Measurements from ENCODE around the gene PEX12.
"Not testable (repeated sequence)": the region's sequence is repeated elsewhere in the genome, so short reads cannot be mapped to it uniquely, and the experiment has no call there.

The PEX12 gene

DNA sequence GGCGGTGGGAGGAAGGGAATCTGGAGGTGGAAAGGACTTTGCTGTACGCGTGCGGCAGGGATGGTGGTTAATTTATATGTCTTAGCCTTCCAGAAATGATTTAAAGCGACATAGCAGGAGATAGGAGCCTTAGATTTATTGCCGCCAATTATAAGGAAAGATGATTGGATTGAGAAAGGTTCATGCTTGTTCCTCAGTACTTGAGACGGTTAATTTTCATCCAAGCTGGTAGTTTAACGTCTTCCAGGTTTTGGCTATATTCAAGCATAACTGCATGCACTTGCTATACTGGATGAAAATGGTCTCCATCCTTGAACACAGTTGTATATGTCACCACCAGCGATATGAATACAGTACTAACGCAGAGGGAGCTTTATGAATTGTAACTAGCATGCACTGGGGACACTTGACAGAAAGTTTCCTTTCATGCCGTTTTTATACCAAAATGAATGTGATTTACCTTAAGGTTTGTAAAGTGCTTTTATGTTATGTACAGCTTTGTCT lies 610 bp upstream of the PEX12 start:
- DNase-seq (ENCODE audit: low read depth in 2 of 2, low spot score in 1 of 2) = no peak

- DNase-seq (ENCODE audit: low read depth in 2 of 2, low spot score in 1 of 2) = no peak
Observed at GRCh38 chr17:35577830-35578196, 558 bp downstream of the PEX12 start.

DNA sequence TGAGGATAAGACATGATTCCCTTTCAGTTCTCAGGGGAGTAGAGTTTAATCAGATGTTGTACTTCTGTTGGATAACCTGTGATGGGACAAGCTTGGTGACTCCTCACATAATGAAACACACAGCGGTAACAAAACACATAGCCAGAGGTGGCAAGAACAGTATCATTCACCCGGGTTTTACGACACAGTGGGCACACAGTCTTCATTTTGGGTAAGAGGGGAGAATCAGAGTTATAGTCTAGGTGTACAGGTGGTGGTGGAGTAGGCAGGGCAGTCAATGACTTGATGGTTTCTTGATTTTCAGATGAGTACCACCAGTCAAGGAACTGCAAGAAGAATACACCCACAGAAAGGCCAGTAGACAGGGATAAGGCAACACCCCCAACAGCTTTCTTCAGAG lies 2.6 kb downstream of the PEX12 start:
- no peak for DNase-seq (ENCODE audit: low read depth in 2 of 2, low spot score in 1 of 2)

DNA sequence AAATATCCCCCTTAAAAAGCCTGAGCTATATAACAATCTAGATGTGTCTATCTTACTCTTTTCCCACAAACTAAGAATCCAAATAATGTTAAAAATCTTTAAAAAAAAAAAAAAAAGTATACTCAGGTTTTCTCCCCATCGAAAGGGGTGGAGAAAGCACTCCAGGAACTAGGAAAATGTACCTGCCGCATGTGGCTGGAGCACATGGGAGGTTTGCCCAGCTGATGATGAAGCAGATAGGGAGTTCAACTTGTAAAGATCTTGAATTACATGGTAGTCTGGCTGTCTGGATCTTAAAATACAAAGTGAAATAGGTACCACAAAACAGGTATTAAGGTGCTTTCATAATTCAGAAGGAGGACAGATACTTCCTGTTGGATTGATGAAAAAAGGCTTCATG lies 9.0 kb downstream of the PEX12 start:
- DNase-seq (ENCODE audit: low read depth in 2 of 2, low spot score in 1 of 2) = no peak

DNA sequence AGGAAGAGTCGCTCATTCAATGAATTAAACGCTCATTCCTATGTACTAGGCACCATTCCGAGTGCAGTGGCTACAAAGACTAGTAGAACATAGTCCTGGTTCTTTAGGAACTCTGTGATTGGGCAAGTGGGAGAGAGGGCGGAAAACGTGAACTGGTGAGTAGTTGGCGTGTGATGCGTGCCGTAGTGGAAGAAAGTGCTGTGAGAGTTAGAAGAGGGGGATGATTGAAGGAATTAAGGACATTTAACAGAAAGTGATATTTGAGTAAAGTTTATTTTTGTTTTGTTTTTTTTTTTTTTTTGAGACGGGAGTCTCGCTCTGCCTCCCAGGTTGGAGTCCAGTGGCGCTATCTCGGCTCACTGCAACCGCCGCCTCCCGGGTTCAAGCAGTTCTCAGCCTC lies 9.8 kb downstream of the PEX12 start:
- no peak for DNase-seq (ENCODE audit: low read depth in 2 of 2, low spot score in 1 of 2)

- no peak for DNase-seq (ENCODE audit: low read depth in 2 of 2, low spot score in 1 of 2)
Observed at GRCh38 chr17:35566968-35567367, 11.4 kb downstream of the PEX12 start.

- not testable (repeated sequence) for DNase-seq (ENCODE audit: low read depth in 2 of 2, low spot score in 1 of 2)
Observed at GRCh38 chr17:35563181-35563580, 15.2 kb downstream of the PEX12 start.

- DNase-seq (ENCODE audit: low read depth in 2 of 2, low spot score in 1 of 2) = no peak
Observed at GRCh38 chr17:35560703-35561102, 17.7 kb downstream of the PEX12 start, which contains the start of gene SLFN14. Gene SLFN14, minus strand, starts transcription at chr17:35560819. Its CDS starts 2,757 bp downstream, at chr17:35558062.

DNA sequence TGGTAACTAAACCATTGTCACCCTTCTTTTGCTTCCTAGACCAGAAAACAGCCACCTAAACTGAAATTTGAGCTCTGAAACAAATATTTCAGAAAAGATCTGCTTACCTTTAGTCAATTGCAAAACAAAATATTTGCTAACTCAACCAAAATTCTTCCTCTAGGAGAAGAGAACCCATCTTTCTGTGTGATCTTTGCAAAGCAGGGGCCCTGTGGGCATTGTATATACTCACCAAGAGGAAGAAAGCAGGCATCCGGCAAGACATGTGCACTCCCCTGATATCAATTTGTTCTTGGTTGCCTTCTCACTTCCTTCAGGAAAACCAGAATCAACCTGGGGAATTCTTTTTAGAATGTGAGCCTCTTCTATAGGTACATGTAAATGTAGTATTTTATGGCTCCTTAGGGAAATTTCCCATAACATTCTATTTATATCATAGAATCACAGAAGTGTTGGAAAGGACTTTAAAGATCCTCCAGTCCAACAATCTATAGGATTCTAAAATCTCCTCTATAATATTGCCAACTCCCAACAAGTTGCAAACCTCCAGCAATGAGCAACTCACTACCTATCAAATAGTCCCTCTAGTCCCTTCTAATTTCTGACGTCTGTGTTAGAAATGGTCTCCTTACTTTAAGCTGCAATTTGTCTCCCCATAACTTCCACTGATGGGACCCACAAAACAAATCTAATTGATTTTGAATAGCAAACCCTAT lies 18.7 kb downstream of the PEX12 start:
- no peak for DNase-seq (ENCODE audit: low read depth in 2 of 2, low spot score in 1 of 2)

DNA sequence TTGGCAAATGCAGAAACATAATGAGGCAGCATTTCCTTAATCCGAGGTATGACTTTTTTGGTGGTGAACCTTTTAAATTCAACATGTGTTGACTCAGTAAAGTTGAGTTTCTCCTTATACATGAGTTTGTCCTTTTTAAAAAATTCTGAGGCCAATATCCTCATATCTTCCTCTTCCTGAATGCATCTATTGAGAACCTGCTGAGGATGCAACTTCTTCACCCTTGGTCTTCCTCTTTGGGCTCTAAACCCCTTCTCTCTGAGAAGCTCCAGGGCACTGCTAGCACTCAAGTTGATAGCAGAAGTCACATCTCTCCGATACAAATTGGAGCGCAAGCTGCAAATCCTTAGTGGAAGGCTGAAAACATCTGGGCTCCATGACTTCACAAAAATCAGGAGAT lies 21.0 kb downstream of the PEX12 start:
- DNase-seq (ENCODE audit: low read depth in 2 of 2, low spot score in 1 of 2) = no peak

DNA sequence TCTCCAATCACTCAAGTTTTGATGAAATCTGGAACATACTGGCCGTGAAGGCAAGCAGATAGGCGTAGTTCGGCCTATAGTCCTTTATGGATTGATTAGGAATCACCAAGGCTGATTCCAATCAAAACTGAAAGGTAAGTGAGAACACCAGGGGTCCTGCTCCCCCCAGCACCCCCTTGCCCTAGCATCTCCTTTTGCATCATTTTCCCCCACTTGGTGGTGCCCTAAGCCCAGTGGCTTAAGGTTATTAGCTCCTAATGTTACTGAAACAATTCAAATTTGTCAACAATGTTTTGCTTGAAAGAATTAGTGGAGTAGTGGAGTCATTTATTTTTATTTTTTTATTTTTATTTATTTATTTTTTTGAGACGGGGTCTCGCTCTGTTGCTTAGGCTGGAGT lies 22.7 kb downstream of the PEX12 start:
- no peak for DNase-seq (ENCODE audit: low read depth in 2 of 2, low spot score in 1 of 2)

DNA sequence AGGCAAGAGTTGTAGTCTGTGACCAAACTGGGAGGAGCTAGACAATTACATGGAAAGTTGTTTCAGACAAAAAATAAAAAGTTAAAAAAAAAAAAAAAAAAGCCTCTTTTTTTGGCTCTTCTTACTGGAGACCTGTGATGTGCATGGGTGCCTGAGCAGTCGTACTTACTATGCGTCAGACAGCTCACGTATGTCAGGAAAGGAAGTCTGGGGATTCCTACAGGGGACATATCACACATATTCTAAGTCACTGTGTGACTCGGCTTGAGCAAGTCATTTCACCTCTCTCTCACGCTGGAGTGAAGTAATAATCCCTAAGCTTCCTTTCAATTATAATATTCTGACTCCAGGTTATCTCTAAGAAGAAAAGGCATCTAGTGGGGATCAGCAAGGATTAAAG lies 23.7 kb downstream of the PEX12 start:
- no peak for DNase-seq (ENCODE audit: low read depth in 2 of 2, low spot score in 1 of 2)

- DNase-seq (ENCODE audit: low read depth in 2 of 2, low spot score in 1 of 2) = no peak
Observed at GRCh38 chr17:35553310-35553709, 25.1 kb downstream of the PEX12 start.

DNA sequence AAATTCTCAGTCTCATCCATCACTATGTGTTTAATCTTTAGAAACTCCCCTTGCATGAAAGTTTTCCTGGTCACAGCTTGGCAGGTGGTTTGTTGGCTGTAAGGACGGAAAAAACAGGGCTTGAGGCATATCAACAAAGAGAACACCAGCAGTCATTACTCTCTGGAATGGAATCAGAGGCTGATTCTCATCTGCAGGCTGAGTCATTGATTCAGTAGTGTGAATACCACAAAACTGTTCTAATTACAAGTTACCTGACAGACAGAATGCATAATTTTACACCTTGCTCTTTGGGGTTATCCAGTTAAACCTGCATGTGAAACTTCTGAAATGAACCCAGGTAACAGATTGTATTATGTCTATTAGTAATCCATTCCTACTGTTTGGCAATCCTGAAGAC lies 29.4 kb downstream of the PEX12 start:
- DNase-seq (ENCODE audit: low read depth in 2 of 2, low spot score in 1 of 2) = no peak

- DNase-seq (ENCODE audit: low read depth in 2 of 2, low spot score in 1 of 2) = no peak
Observed at GRCh38 chr17:35548208-35548810, 30.1 kb downstream of the PEX12 start.

- DNase-seq (ENCODE audit: low read depth in 2 of 2, low spot score in 1 of 2) = no peak
Observed at GRCh38 chr17:35546487-35546886, 31.9 kb downstream of the PEX12 start.

DNA sequence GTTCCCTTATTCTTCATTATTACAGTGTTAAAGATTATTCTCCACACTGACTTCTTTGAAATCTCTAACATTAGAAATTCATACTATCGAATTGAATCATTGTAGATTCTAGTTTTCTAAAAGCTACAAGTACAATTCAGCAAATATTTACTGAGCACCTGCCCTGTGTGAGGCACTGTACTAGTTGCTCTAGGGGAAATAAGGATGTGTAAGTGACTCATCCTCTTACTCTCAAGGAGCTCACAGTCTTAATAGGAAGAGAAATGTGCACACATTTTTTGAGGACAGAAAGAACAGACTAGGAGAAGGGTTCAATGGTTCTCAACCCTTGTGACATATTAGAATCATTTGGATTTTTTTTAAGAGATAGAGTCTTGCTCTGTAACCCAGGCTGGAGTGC lies 33.2 kb downstream of the PEX12 start:
- DNase-seq (ENCODE audit: low read depth in 2 of 2, low spot score in 1 of 2) = no peak

GRCh38 chr17:35543856-35544255 lies 34.5 kb downstream of the PEX12 start:
- DNase-seq (ENCODE audit: low read depth in 2 of 2, low spot score in 1 of 2) = no peak

DNA sequence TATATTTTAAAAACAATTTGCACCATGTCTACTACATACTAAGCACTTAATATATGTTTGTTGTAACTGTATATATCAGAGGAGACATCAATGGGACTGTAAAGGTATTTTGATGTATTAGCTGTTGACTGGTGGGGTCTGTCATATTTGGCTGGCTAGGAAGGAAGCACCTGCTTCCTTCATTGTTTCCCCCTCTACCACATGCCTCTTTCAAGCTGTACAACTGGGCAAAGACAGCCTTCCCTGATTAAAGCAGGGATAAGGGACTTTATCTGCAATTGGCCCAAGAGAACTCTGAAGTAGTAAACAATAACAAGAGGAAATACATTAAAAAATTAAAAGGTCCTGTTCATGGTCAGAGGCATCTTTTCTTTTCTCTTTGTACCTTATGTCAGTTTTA lies 35.4 kb downstream of the PEX12 start:
- DNase-seq (ENCODE audit: low read depth in 2 of 2, low spot score in 1 of 2) = no peak

GRCh38 chr17:35541434-35541833 lies 36.9 kb downstream of the PEX12 start:
- no peak for DNase-seq (ENCODE audit: low read depth in 2 of 2, low spot score in 1 of 2)

GRCh38 chr17:35540589-35541404 lies 37.6 kb downstream of the PEX12 start:
- no peak for DNase-seq (ENCODE audit: low read depth in 2 of 2, low spot score in 1 of 2)

- no peak for DNase-seq (ENCODE audit: low read depth in 2 of 2, low spot score in 1 of 2)
Observed at GRCh38 chr17:35539659-35540026, 38.7 kb downstream of the PEX12 start.

All from stimulated activated CD8-positive, alpha-beta memory T cell treated with anti-CD3 and anti-CD28 coated beads, Interleukin-4, amount 100 ng/mL, for 4 hours (primary cell).